Testis (tissue), 3 donors: ENCODE data around the gene SLC11A2. TPM values are rescaled to one million over a fixed set of nuclear protein-coding genes. Genes with fewer than 3 reads are reported as not detected.

Source experiments
- DNase-seq: peaks from one replicate; pipeline ENCODE4 v3.0.0-alpha.2; 2019
- H3K27ac ChIP-seq, 2 donors: fragments of 200-600 bp; sonication (generic); one replicate each; pipeline ENCODE4 v1.5.1; 2019
- H3K27me3 ChIP-seq: fragments of 200-600 bp; sonication (generic); one replicate; pipeline ENCODE4 v1.5.1; 2019
- H3K36me3 ChIP-seq: fragments of 200-600 bp; sonication (generic); one replicate; pipeline ENCODE4 v1.5.1; 2017; ENCODE audit warnings: low read depth; ENCODE audit errors: missing control alignments
- H3K4me1 ChIP-seq: fragments of 200-600 bp; sonication (generic); one replicate; pipeline ENCODE4 v1.5.1; 2019
- H3K4me3 ChIP-seq, 2 donors: fragments of 200-600 bp; sonication (generic); one replicate each; pipeline ENCODE4 v1.5.1; 2017 to 2019
- H3K9me3 ChIP-seq: fragments of 200-600 bp; sonication (generic); one replicate; pipeline ENCODE4 v1.5.1; 2017
- POLR2A ChIP-seq: fragments of 450-650 bp; IDR thresholded peaks from one replicate; pipeline ENCODE4 v1.6.1; 2017; ENCODE audit warnings: antibody characterized with exemption, mild to moderate bottlenecking, moderate library complexity
- WGBS, 2 donors: methylation state at CpG; one replicate each; pipeline ENCODE4 v1.1.5; 2018; 5-methylcytosine and 5-hydroxymethylcytosine counted together
- intact Hi-C: fragments of 100-400 bp; cut with DNase I; formaldehyde crosslinking; loops from one replicate; pipeline ENCODE4 v1.15.1; 2023; ENCODE audit warnings: low total_unique reads
- polyA plus RNA-seq: library from polyadenylated mRNA; stranded (reverse); fragments of 350-450 nt; fragmentation: Illumina TruSeq; extraction: RNeasy Lipid Tissue Mini Kit (QIAGEN cat#74804); gene quantifications from one replicate; pipeline ENCODE4 v1.2.3, GENCODE V29; 2014; ENCODE audit warnings: low read depth, low replicate concordance; ENCODE audit not compliant: insufficient read depth
- total RNA-seq, 2 donors: library from RNA; depleted of rRNA; stranded (reverse); fragments of >200 nt; gene quantifications; one replicate each; pipeline ENCODE4 v1.2.3, GENCODE V29; 2016
- TF ChIP-seq, protein P1 (sequence below), 3 experiments: fragments of 450-650 bp in 2 of 3; fragments of 200-600 bp in 1 of 3; sonication (generic) in 1 of 3; IDR thresholded peaks; one replicate each; pipeline ENCODE4 v1.5.1; 2016 to 2019; ENCODE audit warnings: antibody characterized with exemption in 3 of 3, mild to moderate bottlenecking in 2 of 3, moderate library complexity in 1 of 3

The SLC11A2 gene
- total and polyA plus RNA-seq, 3 donors from 2014 or later = 42.9 to 66.5 (median 63.4) TPM

GRCh38 chr12:51047655-51048540 lies 21.7 kb upstream of the SLC11A2 start, which contains the start of gene LETMD1:
TSS of gene LETMD1 (plus strand) at chr12:51048327. CDS start at chr12:51048357, 30 bp downstream.
- 2 to 6% methylated on average over 16 to 45 of the region's 51 CpGs for WGBS, 2 donors
- intact Hi-C loops = no loop called here

DNA sequence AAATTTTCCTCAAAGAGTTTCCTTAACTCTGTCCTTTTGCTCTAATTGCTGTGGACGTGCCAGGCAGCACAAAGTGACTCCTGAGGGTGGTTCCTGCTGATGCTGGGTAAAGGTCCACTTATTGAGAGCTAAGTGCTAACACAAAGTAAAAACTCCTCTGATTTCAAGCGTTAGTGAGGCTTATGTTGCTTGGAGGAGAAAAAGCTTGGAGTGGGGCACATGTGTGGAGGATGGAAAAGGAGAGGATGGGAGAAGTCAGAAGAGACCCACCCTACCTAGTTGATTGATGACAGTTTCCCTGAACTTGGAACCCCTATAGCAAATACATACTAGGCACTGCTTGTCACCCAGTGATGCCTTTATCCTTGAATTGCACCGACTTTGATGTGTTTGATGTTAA lies 10.1 kb upstream of the SLC11A2 start:
- intact Hi-C loops = no loop called here
- H3K36me3 ChIP-seq = no peaks in the 10 kb centered on the region
- H3K4me3 ChIP-seq = no peak overlapping the region
- H3K9me3 ChIP-seq = no peaks in the 10 kb centered on the region
- TF ChIP-seq, protein P1, sequence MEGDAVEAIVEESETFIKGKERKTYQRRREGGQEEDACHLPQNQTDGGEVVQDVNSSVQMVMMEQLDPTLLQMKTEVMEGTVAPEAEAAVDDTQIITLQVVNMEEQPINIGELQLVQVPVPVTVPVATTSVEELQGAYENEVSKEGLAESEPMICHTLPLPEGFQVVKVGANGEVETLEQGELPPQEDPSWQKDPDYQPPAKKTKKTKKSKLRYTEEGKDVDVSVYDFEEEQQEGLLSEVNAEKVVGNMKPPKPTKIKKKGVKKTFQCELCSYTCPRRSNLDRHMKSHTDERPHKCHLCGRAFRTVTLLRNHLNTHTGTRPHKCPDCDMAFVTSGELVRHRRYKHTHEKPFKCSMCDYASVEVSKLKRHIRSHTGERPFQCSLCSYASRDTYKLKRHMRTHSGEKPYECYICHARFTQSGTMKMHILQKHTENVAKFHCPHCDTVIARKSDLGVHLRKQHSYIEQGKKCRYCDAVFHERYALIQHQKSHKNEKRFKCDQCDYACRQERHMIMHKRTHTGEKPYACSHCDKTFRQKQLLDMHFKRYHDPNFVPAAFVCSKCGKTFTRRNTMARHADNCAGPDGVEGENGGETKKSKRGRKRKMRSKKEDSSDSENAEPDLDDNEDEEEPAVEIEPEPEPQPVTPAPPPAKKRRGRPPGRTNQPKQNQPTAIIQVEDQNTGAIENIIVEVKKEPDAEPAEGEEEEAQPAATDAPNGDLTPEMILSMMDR (IDR thresholded peaks at IDR 0.05) = no peak
- no peak for TF ChIP-seq POLR2A
- no peak for DNase-seq
- no peaks in the 10 kb centered on the region for H3K4me1 ChIP-seq
- WGBS, 2 donors = 66 to 78% methylated on average over 3 of the region's 3 CpGs
- no peak overlapping the region for H3K27ac ChIP-seq
- no peaks in the 10 kb centered on the region for H3K27me3 ChIP-seq

More at GRCh38 chr12:51047655-51048540, 21.7 kb upstream of the SLC11A2 start, which contains the start of gene LETMD1:
- Histone ChIP-seq H3K9me3 (no peaks in the 10 kb centered on the region), H3K4me3 (peak within 1 kb of the TSS; percentile 76 to 88), H3K4me1 (peaks cover 17% of the 10 kb centered on the region), H3K27ac (peak within 1 kb of the TSS; percentile 95 to 96), H3K36me3 (no peaks in the 10 kb centered on the region), H3K27me3 (no peaks in the 10 kb centered on the region)
- TF ChIP-seq, protein P1 (IDR thresholded peaks at IDR 0.05) = peak; percentile 75 to 88 (median 82)
- TF ChIP-seq POLR2A = no peak
- peak; percentile 98 for DNase-seq

DNA sequence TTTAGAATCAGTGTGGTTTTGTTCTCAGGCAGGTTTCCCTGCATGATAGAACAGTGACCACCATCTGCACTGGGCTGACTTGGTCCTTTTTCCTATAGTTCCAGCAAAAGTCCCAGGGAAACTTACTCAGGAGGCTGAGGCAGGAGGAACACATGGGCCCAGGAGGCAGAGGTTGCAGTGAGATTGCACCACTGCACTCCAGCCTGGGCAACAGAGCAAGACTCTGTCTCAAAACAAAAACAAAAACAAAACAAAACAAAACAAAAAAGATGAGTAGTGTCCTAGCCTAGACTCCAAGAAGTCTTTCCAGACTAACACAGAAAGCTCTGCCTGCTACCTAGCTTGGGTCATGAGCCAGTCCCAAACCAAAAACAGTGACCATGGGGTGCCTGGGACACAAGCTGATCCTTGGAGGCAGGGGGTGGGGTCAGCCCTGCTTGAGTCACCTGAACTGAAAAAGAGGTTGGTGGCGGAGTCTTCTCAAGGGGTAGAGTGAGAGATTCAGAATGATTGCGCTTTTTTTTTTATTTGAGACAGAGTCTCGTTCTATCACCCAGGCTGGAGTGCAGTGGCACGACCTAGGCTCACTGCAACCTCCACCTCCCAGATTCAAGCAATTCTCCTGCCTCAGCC lies 7.4 kb upstream of the SLC11A2 start:
- H3K27ac ChIP-seq = no peak overlapping the region
- H3K36me3 ChIP-seq = no peaks in the 10 kb centered on the region
- 91 to 94% methylated on average over 4 of the region's 4 CpGs for WGBS, 2 donors
- H3K9me3 ChIP-seq = no peaks in the 10 kb centered on the region
- no peaks in the 10 kb centered on the region for H3K27me3 ChIP-seq
- no peak overlapping the region for H3K4me3 ChIP-seq
- no peaks in the 10 kb centered on the region for H3K4me1 ChIP-seq
- intact Hi-C loops = no loop called here
- DNase-seq = no peak
- TF ChIP-seq, protein P1 (IDR thresholded peaks at IDR 0.05) = no peak
- no peak for TF ChIP-seq POLR2A

DNA sequence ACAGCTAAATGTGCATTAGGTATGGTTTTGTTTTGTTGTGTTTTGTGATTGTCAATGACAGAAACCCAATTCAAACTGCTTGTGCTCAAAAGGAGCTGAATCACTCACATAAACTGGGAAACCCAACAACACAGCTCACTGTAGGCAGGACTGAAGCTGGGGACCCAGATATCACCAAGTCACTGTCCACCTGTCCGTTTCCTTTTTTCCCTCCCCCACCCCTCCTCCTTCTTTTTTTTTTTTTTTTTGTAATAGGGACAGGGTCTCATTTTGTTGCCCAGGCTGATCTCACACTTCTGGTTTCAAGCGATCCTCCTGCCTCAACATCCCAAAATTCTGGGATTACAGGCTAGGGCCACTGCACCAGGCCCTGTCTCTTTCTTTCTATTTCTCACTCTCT lies 6.9 kb upstream of the SLC11A2 start:
- TF ChIP-seq, protein P1 (IDR thresholded peaks at IDR 0.05) = no peak
- no peak for TF ChIP-seq POLR2A
- DNase-seq = no peak
- WGBS, 2 donors = 82 to 86% methylated on average over 2 of the region's 2 CpGs
- H3K4me1 ChIP-seq = no peaks in the 10 kb centered on the region
- no peaks in the 10 kb centered on the region for H3K9me3 ChIP-seq
- H3K27me3 ChIP-seq = no peaks in the 10 kb centered on the region
- no peaks in the 10 kb centered on the region for H3K36me3 ChIP-seq
- no peak overlapping the region for H3K27ac ChIP-seq
- no peak overlapping the region for H3K4me3 ChIP-seq
- intact Hi-C loops = no loop called here
